ENCODE data around the gene LCE2A. TPM values are rescaled to one million over a fixed set of nuclear protein-coding genes. Genes with fewer than 3 reads are reported as not detected.

Gene LCE2A
- polyA plus RNA-seq, 1 of the 3 experiments (the other 2 are of a cell fraction), result not detected

DNA sequence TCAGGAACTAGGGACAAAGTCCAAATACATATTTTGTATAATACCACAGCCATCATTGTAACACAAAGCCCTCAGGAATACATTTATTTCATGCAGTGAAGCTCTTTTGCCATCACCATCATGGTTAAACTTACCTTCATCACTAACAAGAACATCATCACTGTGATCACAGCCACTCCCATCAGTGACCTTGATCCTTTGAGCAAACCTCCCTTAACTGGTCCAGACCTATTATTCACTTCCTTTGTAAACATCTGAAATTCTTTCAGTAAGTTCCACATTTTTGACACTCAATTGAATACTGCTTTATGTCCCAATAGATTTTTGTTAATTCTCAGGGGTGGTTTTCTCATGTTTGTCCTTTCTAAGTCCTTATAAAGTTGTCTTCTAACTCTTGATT, 43.5 kb downstream of the LCE2A start:
- Histone ChIP-seq H3K9me2 (no peaks in the 10 kb centered on the region), H4K20me1 (ENCODE audit: insufficient read depth) (no peaks in the 10 kb centered on the region), H3K4me2 (no peak overlapping the region), H2AFZ (ENCODE audit: low read depth) (no peak overlapping the region), H3K9me3 (no peaks in the 10 kb centered on the region), H3K27ac (ENCODE audit: low read depth in 2 of 2, low read length in 1 of 2) (no peak overlapping the region), H3K36me3 (replicated peaks in 1 of 2; ENCODE audit: control insufficient read depth in 1 of 2, insufficient read depth in 2 of 2, low read length in 1 of 2) (no peaks in the 10 kb centered on the region), H3K4me1 (ENCODE audit: control insufficient read depth in 1 of 2, insufficient read depth in 2 of 2, low read depth in 1 of 2, low read length in 1 of 2) (no peaks in the 10 kb centered on the region), H3F3A (replicated peaks; ENCODE audit: insufficient read depth) (no peaks in the 10 kb centered on the region), H3K9ac (no peak overlapping the region), H3K4me3 (ENCODE audit: low read depth in 2 of 2, low read length in 1 of 2) (no peak overlapping the region), H3K27me3 (ENCODE audit: insufficient read depth) (no peaks in the 10 kb centered on the region), H3K79me2 (ENCODE audit: insufficient read depth) (no peaks in the 10 kb centered on the region)
- DNase-seq, result no peak
- TF ChIP-seq ELF1 (IDR thresholded peaks at IDR 0.05) (no peak), SIN3A (IDR thresholded peaks at IDR 0.05; ENCODE audit: borderline replicate concordance, low read depth, low read length) (no peak), TCF12 (IDR thresholded peaks at IDR 0.05) (no peak)
- ChIA-PET CTCF (no interaction called here), POLR2A (no interaction called here)

DNA sequence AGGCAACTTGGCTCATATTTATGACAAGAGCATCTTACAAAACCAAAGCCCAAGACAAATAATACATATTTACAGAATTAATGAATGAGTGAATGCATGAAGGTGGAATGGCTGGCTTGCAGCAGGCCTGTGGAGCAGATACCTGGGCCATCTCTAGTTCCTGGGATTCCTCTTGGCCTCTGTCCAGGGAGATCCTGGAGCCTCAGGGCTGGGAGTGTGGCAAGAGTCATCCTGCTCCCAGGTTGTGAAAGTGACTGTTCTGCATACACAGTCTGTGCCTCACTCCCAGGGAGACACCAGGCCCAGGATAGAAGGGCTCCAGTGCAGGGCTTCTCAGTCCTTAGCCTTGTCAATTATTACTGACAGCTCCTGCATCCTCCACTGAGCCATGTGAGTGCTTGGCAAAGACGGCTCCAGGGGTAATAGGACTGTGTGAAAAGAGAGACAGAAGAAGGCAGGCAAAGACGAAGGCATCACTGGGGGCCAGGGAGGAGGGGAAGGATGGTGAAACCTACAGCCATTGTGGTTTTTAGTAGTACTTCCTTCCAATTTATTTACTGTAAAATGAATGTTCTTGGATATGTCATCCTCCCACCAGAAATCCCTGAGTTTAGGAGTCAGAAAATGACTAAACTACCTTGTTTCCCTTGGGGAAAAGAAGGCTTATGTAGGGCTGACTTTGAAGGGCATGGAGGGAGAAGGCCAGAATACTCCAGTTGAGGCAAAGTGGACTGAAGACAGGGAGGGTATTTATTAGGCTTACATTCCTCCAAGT, 45.4 kb downstream of the LCE2A start:
- no peak overlapping the region for H3K27ac ChIP-seq (ENCODE audit: low read depth in 2 of 2, low read length in 1 of 2)
- POLR2A ChIA-PET, result no interaction called here

DNA sequence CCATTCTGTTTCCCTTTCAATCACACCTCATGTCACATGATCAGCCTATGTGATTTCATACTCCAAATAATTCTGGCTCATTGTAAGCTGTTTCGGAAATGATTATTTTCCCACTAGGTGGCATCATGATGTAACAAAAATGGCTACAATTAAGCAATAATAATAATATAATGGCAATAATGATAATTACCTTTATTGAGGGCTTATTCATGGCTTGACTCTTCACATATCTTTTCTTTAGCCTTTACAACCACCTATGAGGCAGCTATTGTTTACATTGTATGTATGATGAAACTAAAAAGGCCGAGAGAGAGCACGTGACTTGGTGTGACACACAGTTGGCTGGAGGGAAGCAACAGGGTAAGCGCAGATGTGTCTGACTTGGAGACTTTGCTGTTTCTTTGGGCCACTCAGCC, 47.2 kb downstream of the LCE2A start:
- whole genome bisulfite sequencing (ENCODE audit: low lambda C conversion rate), result 10% methylated on average over 4 of the region's 4 CpGs
- H3K36me3 ChIP-seq (replicated peaks in 1 of 2; ENCODE audit: control insufficient read depth in 1 of 2, insufficient read depth in 2 of 2, low read length in 1 of 2), result no peaks in the 10 kb centered on the region
- H3K27me3 ChIP-seq (ENCODE audit: insufficient read depth), result no peaks in the 10 kb centered on the region
- H3K9me2 ChIP-seq, result no peaks in the 10 kb centered on the region
- DNase-seq, result no peak
- H3K4me3 ChIP-seq (ENCODE audit: low read depth in 2 of 2, low read length in 1 of 2), result no peak overlapping the region; a peak in 1 of 4 replicates
- H3K79me2 ChIP-seq (ENCODE audit: insufficient read depth), result no peaks in the 10 kb centered on the region
- H2AFZ ChIP-seq (ENCODE audit: low read depth), result peak overlapping the region; percentile 58
- H3K9ac ChIP-seq, result no peak overlapping the region
- no peaks in the 10 kb centered on the region for H3K4me1 ChIP-seq (ENCODE audit: control insufficient read depth in 1 of 2, insufficient read depth in 2 of 2, low read depth in 1 of 2, low read length in 1 of 2)
- no peaks in the 10 kb centered on the region for H4K20me1 ChIP-seq (ENCODE audit: insufficient read depth)
- no peak overlapping the region for H3K27ac ChIP-seq (ENCODE audit: low read depth in 2 of 2, low read length in 1 of 2)
- no peaks in the 10 kb centered on the region for H3K9me3 ChIP-seq
- no peaks in the 10 kb centered on the region for H3F3A ChIP-seq (replicated peaks; ENCODE audit: insufficient read depth)
- ChIA-PET CTCF (interaction anchor here (1.1 to 1.5 kb wide), 3 partner anchors 13 to 41 kb away, joined by 3 to 4 read pairs (median 3); partner anchors contain the start of gene KPRP), POLR2A (no interaction called here)
- TF ChIP-seq, protein P1, sequence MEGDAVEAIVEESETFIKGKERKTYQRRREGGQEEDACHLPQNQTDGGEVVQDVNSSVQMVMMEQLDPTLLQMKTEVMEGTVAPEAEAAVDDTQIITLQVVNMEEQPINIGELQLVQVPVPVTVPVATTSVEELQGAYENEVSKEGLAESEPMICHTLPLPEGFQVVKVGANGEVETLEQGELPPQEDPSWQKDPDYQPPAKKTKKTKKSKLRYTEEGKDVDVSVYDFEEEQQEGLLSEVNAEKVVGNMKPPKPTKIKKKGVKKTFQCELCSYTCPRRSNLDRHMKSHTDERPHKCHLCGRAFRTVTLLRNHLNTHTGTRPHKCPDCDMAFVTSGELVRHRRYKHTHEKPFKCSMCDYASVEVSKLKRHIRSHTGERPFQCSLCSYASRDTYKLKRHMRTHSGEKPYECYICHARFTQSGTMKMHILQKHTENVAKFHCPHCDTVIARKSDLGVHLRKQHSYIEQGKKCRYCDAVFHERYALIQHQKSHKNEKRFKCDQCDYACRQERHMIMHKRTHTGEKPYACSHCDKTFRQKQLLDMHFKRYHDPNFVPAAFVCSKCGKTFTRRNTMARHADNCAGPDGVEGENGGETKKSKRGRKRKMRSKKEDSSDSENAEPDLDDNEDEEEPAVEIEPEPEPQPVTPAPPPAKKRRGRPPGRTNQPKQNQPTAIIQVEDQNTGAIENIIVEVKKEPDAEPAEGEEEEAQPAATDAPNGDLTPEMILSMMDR (IDR thresholded peaks at IDR 0.05), result peak; percentile 46
- no peak for TF ChIP-seq JUND (IDR thresholded peaks at IDR 0.05)
- TF ChIP-seq, protein P2, sequence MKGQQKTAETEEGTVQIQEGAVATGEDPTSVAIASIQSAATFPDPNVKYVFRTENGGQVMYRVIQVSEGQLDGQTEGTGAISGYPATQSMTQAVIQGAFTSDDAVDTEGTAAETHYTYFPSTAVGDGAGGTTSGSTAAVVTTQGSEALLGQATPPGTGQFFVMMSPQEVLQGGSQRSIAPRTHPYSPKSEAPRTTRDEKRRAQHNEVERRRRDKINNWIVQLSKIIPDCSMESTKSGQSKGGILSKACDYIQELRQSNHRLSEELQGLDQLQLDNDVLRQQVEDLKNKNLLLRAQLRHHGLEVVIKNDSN (IDR thresholded peaks at IDR 0.05; ENCODE audit: borderline replicate concordance, low read depth), result peak; percentile 64; the same call in 1 of the 2 replicates
- H3K4me2 ChIP-seq, result peak overlapping the region; percentile 20; the same call in 1 of the 2 replicates

More for the DNA sequence above, 45.4 kb downstream of the LCE2A start:
- H3K4me2 ChIP-seq, result no peak overlapping the region
- no peaks in the 10 kb centered on the region for H4K20me1 ChIP-seq (ENCODE audit: insufficient read depth)
- no peaks in the 10 kb centered on the region for H3K79me2 ChIP-seq (ENCODE audit: insufficient read depth)
- 7% methylated on average over 2 of the region's 2 CpGs for WGBS (ENCODE audit: low lambda C conversion rate)
- no peaks in the 10 kb centered on the region for H3K27me3 ChIP-seq (ENCODE audit: insufficient read depth)
- no peaks in the 10 kb centered on the region for H3K36me3 ChIP-seq (replicated peaks in 1 of 2; ENCODE audit: control insufficient read depth in 1 of 2, insufficient read depth in 2 of 2, low read length in 1 of 2)
- DNase-seq, result no peak
- H3K4me3 ChIP-seq (ENCODE audit: low read depth in 2 of 2, low read length in 1 of 2), result no peak overlapping the region
- CTCF ChIA-PET, result no interaction called here
- TF ChIP-seq FOSL2 (IDR thresholded peaks at IDR 0.05; ENCODE audit: borderline replicate concordance, low read depth), result no peak
- no peak for TF ChIP-seq RXRA (IDR thresholded peaks at IDR 0.05; ENCODE audit: borderline replicate concordance, low read depth)
- no peak for TF ChIP-seq EZH2phosphoT487 (IDR thresholded peaks at IDR 0.05; ENCODE audit: borderline replicate concordance, low read depth)
- TF ChIP-seq, protein P2 (IDR thresholded peaks at IDR 0.05; ENCODE audit: borderline replicate concordance, low read depth), result no peak
- no peak for TF ChIP-seq FOXM1 (IDR thresholded peaks at IDR 0.05; ENCODE audit: low read depth)
- TF ChIP-seq, protein P3, sequence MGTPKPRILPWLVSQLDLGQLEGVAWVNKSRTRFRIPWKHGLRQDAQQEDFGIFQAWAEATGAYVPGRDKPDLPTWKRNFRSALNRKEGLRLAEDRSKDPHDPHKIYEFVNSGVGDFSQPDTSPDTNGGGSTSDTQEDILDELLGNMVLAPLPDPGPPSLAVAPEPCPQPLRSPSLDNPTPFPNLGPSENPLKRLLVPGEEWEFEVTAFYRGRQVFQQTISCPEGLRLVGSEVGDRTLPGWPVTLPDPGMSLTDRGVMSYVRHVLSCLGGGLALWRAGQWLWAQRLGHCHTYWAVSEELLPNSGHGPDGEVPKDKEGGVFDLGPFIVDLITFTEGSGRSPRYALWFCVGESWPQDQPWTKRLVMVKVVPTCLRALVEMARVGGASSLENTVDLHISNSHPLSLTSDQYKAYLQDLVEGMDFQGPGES (IDR thresholded peaks at IDR 0.05; ENCODE audit: low read depth, low read length), result no peak
- TF ChIP-seq MXI1 (IDR thresholded peaks at IDR 0.05; ENCODE audit: low read depth, low read length), result no peak
- TF ChIP-seq EP300 (IDR thresholded peaks at IDR 0.05; ENCODE audit: borderline replicate concordance in 1 of 2, low read depth in 1 of 2, low read length in 1 of 2), result no peak
- TF ChIP-seq NFIC (IDR thresholded peaks at IDR 0.05; ENCODE audit: borderline replicate concordance), result no peak
- H3F3A ChIP-seq (replicated peaks; ENCODE audit: insufficient read depth), result no peaks in the 10 kb centered on the region
- H2AFZ ChIP-seq (ENCODE audit: low read depth), result no peak overlapping the region
- no peak overlapping the region for H3K9ac ChIP-seq
- H3K9me3 ChIP-seq, result no peaks in the 10 kb centered on the region
- no peaks in the 10 kb centered on the region for H3K9me2 ChIP-seq
- no peaks in the 10 kb centered on the region for H3K4me1 ChIP-seq (ENCODE audit: control insufficient read depth in 1 of 2, insufficient read depth in 2 of 2, low read depth in 1 of 2, low read length in 1 of 2)

All from SK-N-SH (cell line).